ENCODE measurements around the gene DOCK1. TPM values are rescaled to one million over a fixed set of nuclear protein-coding genes. Genes with fewer than 3 reads are reported as not detected.

The DOCK1 gene
- total RNA-seq, 2 experiments from 2014 or later, result 0.14 to 0.18 TPM

GRCh38 chr10:127137391-127137790, 232.2 kb downstream of the DOCK1 start:
- no peaks in the 10 kb centered on the region for H3K36me3 Mint-ChIP-seq (ENCODE audit: low read depth)
- POLR2A ChIA-PET, result no interaction called here
- CTCF ChIA-PET, result no interaction called here

DNA sequence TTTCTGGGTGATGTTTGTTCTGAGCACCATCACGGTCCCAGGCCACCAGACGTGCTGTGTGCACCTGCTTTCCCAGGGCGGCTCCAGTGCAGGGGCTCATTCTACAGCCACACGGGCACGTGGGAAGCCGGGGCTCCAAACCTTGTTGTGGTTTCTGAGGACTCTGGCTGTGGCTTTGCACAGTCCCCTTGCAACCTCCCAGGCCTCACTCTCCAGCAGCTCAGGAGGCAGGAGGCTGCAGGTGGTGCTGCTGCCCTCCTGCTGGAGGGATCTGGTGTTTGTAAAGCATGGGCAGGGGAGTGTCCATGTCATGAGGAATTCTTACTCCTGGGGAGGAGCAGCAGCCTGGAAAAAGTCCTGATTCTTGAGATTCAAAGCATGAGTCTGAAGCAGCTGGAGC, 236.9 kb downstream of the DOCK1 start:
- H3K27ac Mint-ChIP-seq, result no peak overlapping the region
- TF ChIP-seq, protein P1, sequence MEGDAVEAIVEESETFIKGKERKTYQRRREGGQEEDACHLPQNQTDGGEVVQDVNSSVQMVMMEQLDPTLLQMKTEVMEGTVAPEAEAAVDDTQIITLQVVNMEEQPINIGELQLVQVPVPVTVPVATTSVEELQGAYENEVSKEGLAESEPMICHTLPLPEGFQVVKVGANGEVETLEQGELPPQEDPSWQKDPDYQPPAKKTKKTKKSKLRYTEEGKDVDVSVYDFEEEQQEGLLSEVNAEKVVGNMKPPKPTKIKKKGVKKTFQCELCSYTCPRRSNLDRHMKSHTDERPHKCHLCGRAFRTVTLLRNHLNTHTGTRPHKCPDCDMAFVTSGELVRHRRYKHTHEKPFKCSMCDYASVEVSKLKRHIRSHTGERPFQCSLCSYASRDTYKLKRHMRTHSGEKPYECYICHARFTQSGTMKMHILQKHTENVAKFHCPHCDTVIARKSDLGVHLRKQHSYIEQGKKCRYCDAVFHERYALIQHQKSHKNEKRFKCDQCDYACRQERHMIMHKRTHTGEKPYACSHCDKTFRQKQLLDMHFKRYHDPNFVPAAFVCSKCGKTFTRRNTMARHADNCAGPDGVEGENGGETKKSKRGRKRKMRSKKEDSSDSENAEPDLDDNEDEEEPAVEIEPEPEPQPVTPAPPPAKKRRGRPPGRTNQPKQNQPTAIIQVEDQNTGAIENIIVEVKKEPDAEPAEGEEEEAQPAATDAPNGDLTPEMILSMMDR (IDR thresholded peaks at IDR 0.05), result no peak
- no peaks in the 10 kb centered on the region for H3K4me1 Mint-ChIP-seq (ENCODE audit: low read depth)
- ChIA-PET POLR2A (no interaction called here), CTCF (no interaction called here)
- H3K27me3 Mint-ChIP-seq, result no peaks in the 10 kb centered on the region
- intact Hi-C loops (cut with micrococcal nuclease), result no loop called here
- H3K36me3 Mint-ChIP-seq (ENCODE audit: low read depth), result no peaks in the 10 kb centered on the region
- no peak for DNase-seq
- no peak for ATAC-seq
- H3K4me3 Mint-ChIP-seq, result no peak overlapping the region
- H3K9me3 Mint-ChIP-seq, result no peaks in the 10 kb centered on the region

More at GRCh38 chr10:127137391-127137790, 232.2 kb downstream of the DOCK1 start:
- intact Hi-C loops (cut with micrococcal nuclease), result no loop called here
- Mint-ChIP-seq H3K4me3 (no peak overlapping the region), H3K4me1 (ENCODE audit: low read depth) (no peaks in the 10 kb centered on the region), H3K27me3 (no peaks in the 10 kb centered on the region), H3K27ac (no peak overlapping the region), H3K9me3 (no peaks in the 10 kb centered on the region)
- TF ChIP-seq, protein P1 (IDR thresholded peaks at IDR 0.05), result no peak
- ATAC-seq (no peak), DNase-seq (no peak)

DNA sequence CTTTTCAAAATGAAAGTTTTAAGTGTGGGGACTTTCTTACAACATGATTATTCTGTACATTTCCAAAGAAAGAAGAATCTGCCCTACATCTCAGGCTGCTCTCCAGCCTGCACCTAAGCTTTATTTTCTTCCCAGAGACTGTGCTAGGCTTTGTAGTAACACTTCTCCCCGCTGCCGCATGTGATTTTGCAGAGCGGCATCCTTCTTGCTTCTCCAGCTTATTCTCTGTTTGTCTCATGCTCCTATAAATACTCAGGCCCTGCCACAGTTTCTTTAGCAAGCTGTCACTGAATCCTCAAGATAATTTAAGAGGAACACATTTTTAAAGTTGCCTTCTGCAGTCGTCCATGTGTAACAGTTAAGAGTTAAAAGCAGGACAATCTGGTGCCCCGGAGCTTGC, 237.6 kb downstream of the DOCK1 start:
- Mint-ChIP-seq H3K4me1 (ENCODE audit: low read depth) (no peaks in the 10 kb centered on the region), H3K9me3 (no peaks in the 10 kb centered on the region), H3K36me3 (ENCODE audit: low read depth) (no peaks in the 10 kb centered on the region), H3K27ac (no peak overlapping the region), H3K4me3 (no peak overlapping the region), H3K27me3 (no peaks in the 10 kb centered on the region)
- intact Hi-C loops (cut with micrococcal nuclease), result no loop called here
- ChIA-PET POLR2A (no interaction called here), CTCF (no interaction called here)
- ATAC-seq, result no peak
- TF ChIP-seq, protein P1 (IDR thresholded peaks at IDR 0.05), result no peak
- DNase-seq, result no peak

DNA sequence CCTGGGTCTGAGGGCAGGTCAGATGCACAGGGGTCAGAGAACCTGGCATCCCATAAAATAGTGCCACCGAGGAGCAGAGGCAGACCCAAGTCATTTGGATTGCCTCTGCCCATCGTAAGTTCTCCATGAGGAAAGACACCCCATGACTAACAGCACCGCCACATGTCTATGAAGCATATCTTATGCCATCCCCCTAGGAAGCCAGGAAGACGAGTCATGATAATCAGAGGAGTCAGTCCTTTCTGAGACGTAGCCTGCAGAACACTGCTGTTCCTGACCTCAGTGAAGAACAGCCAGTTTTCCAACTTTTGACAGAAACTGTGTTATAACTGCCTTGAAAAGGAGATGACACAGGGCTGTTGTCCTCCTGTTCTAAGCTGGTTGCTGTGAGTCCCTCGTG, 239.9 kb downstream of the DOCK1 start:
- Mint-ChIP-seq H3K9me3 (no peaks in the 10 kb centered on the region), H3K4me3 (no peak overlapping the region), H3K27ac (no peak overlapping the region), H3K27me3 (no peaks in the 10 kb centered on the region), H3K4me1 (ENCODE audit: low read depth) (no peaks in the 10 kb centered on the region), H3K36me3 (ENCODE audit: low read depth) (no peaks in the 10 kb centered on the region)
- no peak for ATAC-seq
- intact Hi-C loops (cut with micrococcal nuclease), result no loop called here
- DNase-seq, result no peak
- TF ChIP-seq, protein P1 (IDR thresholded peaks at IDR 0.05), result no peak
- POLR2A ChIA-PET, result no interaction called here
- CTCF ChIA-PET, result no interaction called here

- ChIA-PET POLR2A (no interaction called here), CTCF (no interaction called here)
These were observed 241.4 kb downstream of the DOCK1 start for GRCh38 chr10:127146661-127147060.

More at GRCh38 chr10:127146661-127147060, 241.4 kb downstream of the DOCK1 start:
- ATAC-seq (no peak), DNase-seq (no peak)
- H3K36me3 Mint-ChIP-seq (ENCODE audit: low read depth), result no peaks in the 10 kb centered on the region
- H3K27ac Mint-ChIP-seq, result no peak overlapping the region
- no peak overlapping the region for H3K4me3 Mint-ChIP-seq
- TF ChIP-seq, protein P1 (IDR thresholded peaks at IDR 0.05), result no peak
- H3K9me3 Mint-ChIP-seq, result no peaks in the 10 kb centered on the region
- intact Hi-C loops (cut with micrococcal nuclease), result no loop called here
- no peaks in the 10 kb centered on the region for H3K4me1 Mint-ChIP-seq (ENCODE audit: low read depth)
- no peaks in the 10 kb centered on the region for H3K27me3 Mint-ChIP-seq
